ENCODE data around the gene CAMK2N2. TPM values are rescaled to one million over a fixed set of nuclear protein-coding genes. Genes with fewer than 3 reads are reported as not detected.
A peak's percentile ranks its signal among the peaks of the same experiment; 100 is the strongest.

The CAMK2N2 gene
- total RNA-seq, 4 donors from 2014 or later: not detected

- no peak for DNase-seq
- Histone ChIP-seq H3K4me1 (peaks cover 5 to 21% of the 10 kb centered on the region in 2 donors), H3K4me3 (replicated peaks in 1 of 3) (no peak overlapping the region), H3K27ac (no peak overlapping the region), H3K9me3 (no peaks in the 10 kb centered on the region), H3K27me3 (peaks cover 6% of the 10 kb centered on the region), H3K36me3 (no peaks in the 10 kb centered on the region)
- intact Hi-C loops (cut with DNase I): loop anchor here (10.0 kb wide), 1 partner anchor 50 kb away; no protein-coding TSS in a partner anchor
- TF ChIP-seq POLR2A (IDR thresholded peaks at IDR 0.05): no peak
- no peak for TF ChIP-seq CTCF (IDR thresholded peaks at IDR 0.05)
- WGBS, 2 donors: 83 to 87% methylated on average over 6 to 17 of the region's 19 CpGs
Measured at GRCh38 chr3:184234671-184235380, 26.5 kb downstream of the CAMK2N2 start.

GRCh38 chr3:184234224-184234623, 27.1 kb downstream of the CAMK2N2 start:
- no peak overlapping the region for H3K27ac ChIP-seq
- H3K9me3 ChIP-seq: no peaks in the 10 kb centered on the region
- peaks cover 6% of the 10 kb centered on the region for H3K27me3 ChIP-seq
- intact Hi-C loops (cut with DNase I): loop anchor here (10.0 kb wide), 1 partner anchor 51 kb away; no protein-coding TSS in a partner anchor
- no peak overlapping the region for H3K4me3 ChIP-seq (replicated peaks in 1 of 3)
- no peaks in the 10 kb centered on the region for H3K36me3 ChIP-seq
- peak; percentile 99 to 100 for DNase-seq
- WGBS, 2 donors: 0 to 17% methylated on average over 2 to 4 of the region's 4 CpGs
- H3K4me1 ChIP-seq: peaks cover 9 to 24% of the 10 kb centered on the region in 2 donors
- TF ChIP-seq POLR2A (IDR thresholded peaks at IDR 0.05): no peak
- TF ChIP-seq CTCF (IDR thresholded peaks at IDR 0.05): peak in 4 of 6 experiments; percentile 42 to 67 (median 50)

GRCh38 chr3:184233127-184233843, 28.1 kb downstream of the CAMK2N2 start:
- TF ChIP-seq CTCF (IDR thresholded peaks at IDR 0.05) (no peak), POLR2A (IDR thresholded peaks at IDR 0.05) (no peak)
- H3K9me3 ChIP-seq: no peaks in the 10 kb centered on the region
- intact Hi-C loops (cut with DNase I): loop anchor here (10.0 kb wide), 1 partner anchor 52 kb away; no protein-coding TSS in a partner anchor
- H3K4me3 ChIP-seq (replicated peaks in 1 of 3): no peak overlapping the region
- no peak for DNase-seq
- 90 to 92% methylated on average over 20 to 22 of the region's 23 CpGs for WGBS, 2 donors
- peaks cover 9 to 31% of the 10 kb centered on the region in 2 donors for H3K4me1 ChIP-seq
- no peaks in the 10 kb centered on the region for H3K36me3 ChIP-seq
- no peak overlapping the region for H3K27ac ChIP-seq
- H3K27me3 ChIP-seq: peaks cover 6% of the 10 kb centered on the region

GRCh38 chr3:184231671-184232070, 29.7 kb downstream of the CAMK2N2 start:
- intact Hi-C loops (cut with DNase I): loop anchor here (10.0 kb wide), 1 partner anchor 53 kb away; no protein-coding TSS in a partner anchor
- no peak for TF ChIP-seq POLR2A (IDR thresholded peaks at IDR 0.05)
- no peak for TF ChIP-seq CTCF (IDR thresholded peaks at IDR 0.05)
- Histone ChIP-seq H3K27ac (no peak overlapping the region), H3K27me3 (peaks cover 6% of the 10 kb centered on the region), H3K4me1 (peaks cover 9 to 31% of the 10 kb centered on the region in 2 donors), H3K36me3 (no peaks in the 10 kb centered on the region), H3K4me3 (replicated peaks in 1 of 3) (no peak overlapping the region), H3K9me3 (no peaks in the 10 kb centered on the region)
- 60 to 75% methylated on average over 3 of the region's 3 CpGs for WGBS, 2 donors
- no peak for DNase-seq
